Left forelimb (tissue), 1 donor: Measurements from ENCODE around the gene NXNL2.

ENCODE experiments used
- DNase-seq: peaks from one replicate; pipeline ENCODE4 v3.0.0-alpha.2; 2018; ENCODE audit warnings: low spot score

Gene NXNL2

GRCh38 chr9:88531920-88532698, 2.9 kb upstream of the NXNL2 start:
- no peak for DNase-seq

GRCh38 chr9:88533951-88534455, 975 bp upstream of the NXNL2 start:
- DNase-seq, result no peak

GRCh38 chr9:88535226-88536022, 446 bp downstream of the NXNL2 start:
- no peak for DNase-seq

GRCh38 chr9:88536023-88536324, 996 bp downstream of the NXNL2 start:
- DNase-seq, result no peak

- no peak for DNase-seq
These were observed 2.2 kb downstream of the NXNL2 start for GRCh38 chr9:88536951-88537760.

- no peak for DNase-seq
These were observed 2.7 kb downstream of the NXNL2 start for GRCh38 chr9:88537761-88538091.

GRCh38 chr9:88538311-88539085, 3.5 kb downstream of the NXNL2 start:
- DNase-seq, result no peak

- no peak for DNase-seq
These were observed 4.3 kb downstream of the NXNL2 start for GRCh38 chr9:88539246-88539645.

- no peak for DNase-seq
These were observed 5.3 kb downstream of the NXNL2 start for GRCh38 chr9:88540251-88540763.

- no peak for DNase-seq
These were observed 9.3 kb downstream of the NXNL2 start for GRCh38 chr9:88544245-88544644.

- no peak for DNase-seq
These were observed 16.7 kb downstream of the NXNL2 start for GRCh38 chr9:88551546-88552137.

- DNase-seq, result no peak
These were observed 18.4 kb downstream of the NXNL2 start for GRCh38 chr9:88553350-88553749.

GRCh38 chr9:88555268-88555980, 20.4 kb downstream of the NXNL2 start:
- no peak for DNase-seq

GRCh38 chr9:88559661-88560060, 24.7 kb downstream of the NXNL2 start:
- no peak for DNase-seq

GRCh38 chr9:88567870-88568269, 32.9 kb downstream of the NXNL2 start:
- DNase-seq, result no peak

- no peak for DNase-seq
These were observed 36.4 kb downstream of the NXNL2 start for GRCh38 chr9:88571419-88571818.

GRCh38 chr9:88572684-88573083, 37.7 kb downstream of the NXNL2 start:
- DNase-seq, result no peak

GRCh38 chr9:88574953-88575352, 40.0 kb downstream of the NXNL2 start:
- no peak for DNase-seq

- DNase-seq, result no peak
These were observed 42.5 kb downstream of the NXNL2 start for GRCh38 chr9:88577256-88578120.
